ENCODE measurements around the gene EXT2. TPM values are rescaled to one million over a fixed set of nuclear protein-coding genes. Genes with fewer than 3 reads are reported as not detected.

EXT2 gene
- total RNA-seq, 1 experiment from 2014 or later, result 77.0 TPM

DNA sequence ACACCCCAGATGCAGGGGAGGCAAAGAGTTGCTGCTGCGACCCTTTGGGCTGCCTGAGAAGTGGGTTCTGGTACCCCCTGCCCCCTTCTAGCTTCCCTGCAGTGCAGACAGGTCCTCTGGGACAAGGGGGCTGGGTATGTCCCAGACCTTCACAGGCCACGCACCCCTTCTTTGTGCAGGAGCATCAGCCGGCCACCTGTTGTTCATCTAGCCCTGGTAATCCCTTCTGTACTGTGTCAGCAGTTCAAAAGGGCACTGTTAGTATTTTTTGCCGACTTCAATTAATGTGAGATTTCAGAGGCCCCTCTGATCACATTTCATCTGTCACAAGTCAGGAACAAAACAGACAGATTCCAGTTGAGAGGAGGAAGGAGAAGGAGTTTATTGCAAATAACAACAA, 164.6 kb downstream of the EXT2 start:
- Histone ChIP-seq H3K4me2 (ENCODE audit: low read length) (no peak overlapping the region), H2AFZ (ENCODE audit: low read length) (no peak overlapping the region), H4K20me1 (ENCODE audit: low read length) (no peaks in the 10 kb centered on the region), H3K79me2 (ENCODE audit: low read length) (no peaks in the 10 kb centered on the region), H3F3A (ENCODE audit: low read length, unreplicated experiment) (no peaks in the 10 kb centered on the region), H3K4me1 (ENCODE audit: insufficient read depth, low read length) (no peaks in the 10 kb centered on the region), H3K36me3 (ENCODE audit: low read depth, low read length) (no peaks in the 10 kb centered on the region), H3K27me3 (ENCODE audit: low read length) (no peaks in the 10 kb centered on the region), H3K9me2 (replicated peaks; ENCODE audit: low read length) (no peaks in the 10 kb centered on the region), H3K27ac (ENCODE audit: low read length) (no peak overlapping the region), H3K4me3 (ENCODE audit: low read length) (no peak overlapping the region), H3K9ac (ENCODE audit: low read length) (no peak overlapping the region), H3K9me3 (ENCODE audit: low read length) (no peaks in the 10 kb centered on the region)
- TF ChIP-seq EZH2phosphoT487 (IDR thresholded peaks at IDR 0.05; ENCODE audit: borderline replicate concordance, low read length), result no peak
- TF ChIP-seq EZH2 (IDR thresholded peaks at IDR 0.05; ENCODE audit: low read length, unreplicated experiment), result no peak
- TF ChIP-seq, protein P1, sequence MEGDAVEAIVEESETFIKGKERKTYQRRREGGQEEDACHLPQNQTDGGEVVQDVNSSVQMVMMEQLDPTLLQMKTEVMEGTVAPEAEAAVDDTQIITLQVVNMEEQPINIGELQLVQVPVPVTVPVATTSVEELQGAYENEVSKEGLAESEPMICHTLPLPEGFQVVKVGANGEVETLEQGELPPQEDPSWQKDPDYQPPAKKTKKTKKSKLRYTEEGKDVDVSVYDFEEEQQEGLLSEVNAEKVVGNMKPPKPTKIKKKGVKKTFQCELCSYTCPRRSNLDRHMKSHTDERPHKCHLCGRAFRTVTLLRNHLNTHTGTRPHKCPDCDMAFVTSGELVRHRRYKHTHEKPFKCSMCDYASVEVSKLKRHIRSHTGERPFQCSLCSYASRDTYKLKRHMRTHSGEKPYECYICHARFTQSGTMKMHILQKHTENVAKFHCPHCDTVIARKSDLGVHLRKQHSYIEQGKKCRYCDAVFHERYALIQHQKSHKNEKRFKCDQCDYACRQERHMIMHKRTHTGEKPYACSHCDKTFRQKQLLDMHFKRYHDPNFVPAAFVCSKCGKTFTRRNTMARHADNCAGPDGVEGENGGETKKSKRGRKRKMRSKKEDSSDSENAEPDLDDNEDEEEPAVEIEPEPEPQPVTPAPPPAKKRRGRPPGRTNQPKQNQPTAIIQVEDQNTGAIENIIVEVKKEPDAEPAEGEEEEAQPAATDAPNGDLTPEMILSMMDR (conservative IDR thresholded peaks at IDR 0.05; ENCODE audit: low read depth, low read length), result no peak
- DNase-seq (no peak), ATAC-seq (no peak)
- ChIA-PET POLR2A (ENCODE audit: unreplicated experiment) (no interaction called here), CTCF (no interaction called here)
- intact Hi-C loops (cut with micrococcal nuclease), result no loop called here
- BruUV-seq (replicated peaks), result no TSS peak

DNA sequence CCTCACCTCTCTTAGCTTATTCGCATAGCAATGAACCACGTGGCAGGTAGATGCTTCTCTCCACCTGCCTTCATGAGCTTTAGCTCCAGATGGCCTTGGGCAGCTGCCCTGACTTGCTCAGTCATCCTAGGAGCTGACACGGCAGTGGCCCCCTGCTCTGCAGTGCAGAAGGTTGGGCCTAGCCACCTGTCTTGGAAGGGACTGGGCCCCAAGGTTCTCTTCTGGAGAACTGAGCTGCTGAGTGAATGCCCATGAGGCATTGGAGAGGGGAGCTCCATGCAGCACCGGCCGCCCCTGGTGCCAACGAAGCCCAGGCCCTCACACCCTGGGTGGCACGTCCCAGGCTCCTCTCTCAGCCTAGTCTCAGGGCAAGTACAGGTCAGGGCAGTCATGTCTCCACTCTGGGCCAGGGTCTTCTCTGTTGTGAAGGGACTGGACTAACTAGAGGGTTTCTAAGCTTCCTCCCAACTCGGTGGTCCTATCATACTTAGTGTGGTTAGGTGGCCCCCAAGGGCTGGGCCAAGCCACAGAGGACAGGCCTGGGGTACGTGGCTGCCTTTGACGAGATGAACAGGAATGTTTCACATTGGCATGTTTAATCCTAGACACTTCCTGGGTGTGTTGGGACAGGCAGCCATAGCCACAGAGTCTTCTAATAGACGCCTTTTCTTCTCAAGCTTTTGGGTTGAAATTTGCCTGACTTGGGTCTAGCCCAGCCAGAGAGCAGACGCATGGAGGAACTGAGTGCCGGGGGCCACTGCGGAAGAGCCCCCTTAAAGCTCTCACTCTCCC, 166.5 kb downstream of the EXT2 start:
- no peaks in the 10 kb centered on the region for H4K20me1 ChIP-seq (ENCODE audit: low read length)
- ChIA-PET CTCF (no interaction called here), POLR2A (ENCODE audit: unreplicated experiment) (interaction anchor here (0.6 kb wide), 1 partner anchor 16 kb away, joined by 11 read pairs; no protein-coding TSS in a partner anchor)
- H3K27me3 ChIP-seq (ENCODE audit: low read length), result no peaks in the 10 kb centered on the region
- no peak overlapping the region for H3K9ac ChIP-seq (ENCODE audit: low read length)
- no peaks in the 10 kb centered on the region for H3K9me3 ChIP-seq (ENCODE audit: low read length)
- no peak overlapping the region for H3K4me3 ChIP-seq (ENCODE audit: low read length)
- no peak overlapping the region for H3K27ac ChIP-seq (ENCODE audit: low read length)
- H3F3A ChIP-seq (ENCODE audit: low read length, unreplicated experiment), result no peaks in the 10 kb centered on the region
- H3K36me3 ChIP-seq (ENCODE audit: low read depth, low read length), result no peaks in the 10 kb centered on the region
- no peak overlapping the region for H2AFZ ChIP-seq (ENCODE audit: low read length)
- H3K4me1 ChIP-seq (ENCODE audit: insufficient read depth, low read length), result no peaks in the 10 kb centered on the region
- H3K9me2 ChIP-seq (replicated peaks; ENCODE audit: low read length), result no peaks in the 10 kb centered on the region
- ATAC-seq, result no peak
- H3K4me2 ChIP-seq (ENCODE audit: low read length), result no peak overlapping the region
- no peak for DNase-seq
- intact Hi-C loops (cut with micrococcal nuclease), result no loop called here
- TF ChIP-seq EZH2phosphoT487 (IDR thresholded peaks at IDR 0.05; ENCODE audit: borderline replicate concordance, low read length), result no peak
- TF ChIP-seq, protein P1 (conservative IDR thresholded peaks at IDR 0.05; ENCODE audit: low read depth, low read length), result no peak
- no peak for TF ChIP-seq EZH2 (IDR thresholded peaks at IDR 0.05; ENCODE audit: low read length, unreplicated experiment)
- H3K79me2 ChIP-seq (ENCODE audit: low read length), result no peaks in the 10 kb centered on the region
- no TSS peak for BruUV-seq (replicated peaks)

- no peak for DNase-seq
- Histone ChIP-seq H3K79me2 (ENCODE audit: low read length) (no peaks in the 10 kb centered on the region), H3K9ac (ENCODE audit: low read length) (no peak overlapping the region), H2AFZ (ENCODE audit: low read length) (no peak overlapping the region), H4K20me1 (ENCODE audit: low read length) (no peaks in the 10 kb centered on the region), H3K27me3 (ENCODE audit: low read length) (no peaks in the 10 kb centered on the region), H3K36me3 (ENCODE audit: low read depth, low read length) (no peaks in the 10 kb centered on the region), H3K27ac (ENCODE audit: low read length) (no peak overlapping the region), H3K4me3 (ENCODE audit: low read length) (no peak overlapping the region), H3K9me3 (ENCODE audit: low read length) (no peaks in the 10 kb centered on the region), H3F3A (ENCODE audit: low read length, unreplicated experiment) (no peaks in the 10 kb centered on the region), H3K9me2 (replicated peaks; ENCODE audit: low read length) (no peaks in the 10 kb centered on the region), H3K4me1 (ENCODE audit: insufficient read depth, low read length) (no peaks in the 10 kb centered on the region), H3K4me2 (ENCODE audit: low read length) (no peak overlapping the region)
- no peak for ATAC-seq
- CTCF ChIA-PET, result no interaction called here
- intact Hi-C loops (cut with micrococcal nuclease), result no loop called here
- TF ChIP-seq, protein P1 (conservative IDR thresholded peaks at IDR 0.05; ENCODE audit: low read depth, low read length), result no peak
- no peak for TF ChIP-seq EZH2 (IDR thresholded peaks at IDR 0.05; ENCODE audit: low read length, unreplicated experiment)
- no peak for TF ChIP-seq EZH2phosphoT487 (IDR thresholded peaks at IDR 0.05; ENCODE audit: borderline replicate concordance, low read length)
- no TSS peak for BruUV-seq (replicated peaks)
- POLR2A ChIA-PET (ENCODE audit: unreplicated experiment), result no interaction called here
Observed at GRCh38 chr11:44263738-44264437, 168.4 kb downstream of the EXT2 start.
